ENCODE measurements around the gene ALG14.
A peak's percentile ranks its signal among the peaks of the same experiment; 100 is the strongest.

The ALG14 gene

GRCh38 chr1:95072532-95073419, at the start of gene ALG14:
Gene ALG14, minus strand, starts transcription at chr1:95072951. Its CDS starts 53 bp downstream, at chr1:95072898.
- no peaks in the 10 kb centered on the region for H3K27me3 Mint-ChIP-seq

GRCh38 chr1:95122151-95122697, 49.5 kb upstream of the ALG14 start:
- peaks cover 23% of the 10 kb centered on the region for H3K27me3 Mint-ChIP-seq
- H3K9me3 Mint-ChIP-seq (ENCODE audit: low read depth), result no peaks in the 10 kb centered on the region
- H3K4me3 Mint-ChIP-seq, result no peak overlapping the region
- H3K36me3 Mint-ChIP-seq, result peaks cover 2% of the 10 kb centered on the region
- no peak overlapping the region for H3K27ac Mint-ChIP-seq
- H3K4me1 Mint-ChIP-seq (ENCODE audit: low read depth), result peaks cover 4% of the 10 kb centered on the region

More at GRCh38 chr1:95072532-95073419, at the start of gene ALG14:
- Mint-ChIP-seq H3K36me3 (peaks cover 3% of the 10 kb centered on the region), H3K9me3 (ENCODE audit: low read depth) (no peaks in the 10 kb centered on the region), H3K4me1 (ENCODE audit: low read depth) (peaks cover 22% of the 10 kb centered on the region), H3K4me3 (peak within 1 kb of the TSS; percentile 100), H3K27ac (peak within 1 kb of the TSS; percentile 98)

GRCh38 chr1:95119273-95119672, 46.5 kb upstream of the ALG14 start:
- H3K27ac Mint-ChIP-seq, result no peak overlapping the region
- peaks cover 23% of the 10 kb centered on the region for H3K27me3 Mint-ChIP-seq
- H3K4me3 Mint-ChIP-seq, result peak overlapping the region; percentile 85
- peaks cover 2% of the 10 kb centered on the region for H3K36me3 Mint-ChIP-seq
- no peaks in the 10 kb centered on the region for H3K9me3 Mint-ChIP-seq (ENCODE audit: low read depth)
- peaks cover 8% of the 10 kb centered on the region for H3K4me1 Mint-ChIP-seq (ENCODE audit: low read depth)

GRCh38 chr1:95118710-95119109, 46.0 kb upstream of the ALG14 start:
- peak overlapping the region; percentile 85 for H3K4me3 Mint-ChIP-seq

GRCh38 chr1:95118067-95118499, 45.3 kb upstream of the ALG14 start:
- peak overlapping the region; percentile 85 for H3K4me3 Mint-ChIP-seq
- H3K36me3 Mint-ChIP-seq, result peaks cover 1% of the 10 kb centered on the region
- H3K27ac Mint-ChIP-seq, result no peak overlapping the region
- peaks cover 21% of the 10 kb centered on the region for H3K27me3 Mint-ChIP-seq
- H3K9me3 Mint-ChIP-seq (ENCODE audit: low read depth), result no peaks in the 10 kb centered on the region
- peaks cover 8% of the 10 kb centered on the region for H3K4me1 Mint-ChIP-seq (ENCODE audit: low read depth)

More at GRCh38 chr1:95118710-95119109, 46.0 kb upstream of the ALG14 start:
- H3K4me1 Mint-ChIP-seq (ENCODE audit: low read depth), result peaks cover 8% of the 10 kb centered on the region
- peaks cover 23% of the 10 kb centered on the region for H3K27me3 Mint-ChIP-seq
- H3K27ac Mint-ChIP-seq, result no peak overlapping the region
- peaks cover 2% of the 10 kb centered on the region for H3K36me3 Mint-ChIP-seq
- H3K9me3 Mint-ChIP-seq (ENCODE audit: low read depth), result no peaks in the 10 kb centered on the region

- peak within 1 kb of the TSS; percentile 90 for H3K4me3 Mint-ChIP-seq
- H3K27ac Mint-ChIP-seq, result no peak within 1 kb of the TSS
- H3K4me1 Mint-ChIP-seq (ENCODE audit: low read depth), result peaks cover 8% of the 10 kb centered on the region
- peaks cover 20% of the 10 kb centered on the region for H3K27me3 Mint-ChIP-seq
- H3K36me3 Mint-ChIP-seq, result no peaks in the 10 kb centered on the region
- no peaks in the 10 kb centered on the region for H3K9me3 Mint-ChIP-seq (ENCODE audit: low read depth)
These were observed 44.7 kb upstream of the ALG14 start, which contains the start of gene TLCD4 for GRCh38 chr1:95117207-95118066. Gene TLCD4, plus strand, starts transcription at chr1:95117355. Its CDS starts 26,547 bp downstream, at chr1:95143902.

- peaks cover 22% of the 10 kb centered on the region for H3K27me3 Mint-ChIP-seq
- H3K9me3 Mint-ChIP-seq (ENCODE audit: low read depth), result no peaks in the 10 kb centered on the region
- peaks cover 8% of the 10 kb centered on the region for H3K4me1 Mint-ChIP-seq (ENCODE audit: low read depth)
- H3K27ac Mint-ChIP-seq, result no peak overlapping the region
- H3K36me3 Mint-ChIP-seq, result no peaks in the 10 kb centered on the region
- H3K4me3 Mint-ChIP-seq, result peak overlapping the region; percentile 90
These were observed 43.9 kb upstream of the ALG14 start for GRCh38 chr1:95116580-95117206.

GRCh38 chr1:95115708-95116137, 43.0 kb upstream of the ALG14 start:
- peaks cover 8% of the 10 kb centered on the region for H3K4me1 Mint-ChIP-seq (ENCODE audit: low read depth)
- H3K27me3 Mint-ChIP-seq, result peaks cover 18% of the 10 kb centered on the region
- no peaks in the 10 kb centered on the region for H3K9me3 Mint-ChIP-seq (ENCODE audit: low read depth)
- no peak overlapping the region for H3K27ac Mint-ChIP-seq
- peak overlapping the region; percentile 12 for H3K4me3 Mint-ChIP-seq
- H3K36me3 Mint-ChIP-seq, result no peaks in the 10 kb centered on the region

- H3K9me3 Mint-ChIP-seq (ENCODE audit: low read depth), result no peaks in the 10 kb centered on the region
- no peaks in the 10 kb centered on the region for H3K36me3 Mint-ChIP-seq
- H3K4me1 Mint-ChIP-seq (ENCODE audit: low read depth), result peaks cover 8% of the 10 kb centered on the region
- H3K27me3 Mint-ChIP-seq, result peaks cover 13% of the 10 kb centered on the region
- no peak overlapping the region for H3K27ac Mint-ChIP-seq
- H3K4me3 Mint-ChIP-seq, result no peak overlapping the region
These were observed 40.9 kb upstream of the ALG14 start for GRCh38 chr1:95113684-95114083.

GRCh38 chr1:95111014-95111413, 38.3 kb upstream of the ALG14 start:
- Mint-ChIP-seq H3K4me1 (ENCODE audit: low read depth) (no peaks in the 10 kb centered on the region), H3K27me3 (peaks cover 12% of the 10 kb centered on the region), H3K4me3 (no peak overlapping the region), H3K9me3 (ENCODE audit: low read depth) (no peaks in the 10 kb centered on the region), H3K36me3 (no peaks in the 10 kb centered on the region), H3K27ac (no peak overlapping the region)

GRCh38 chr1:95108792-95109191, 36.0 kb upstream of the ALG14 start:
- H3K36me3 Mint-ChIP-seq, result no peaks in the 10 kb centered on the region
- peaks cover 14% of the 10 kb centered on the region for H3K27me3 Mint-ChIP-seq
- H3K4me3 Mint-ChIP-seq, result no peak overlapping the region
- no peak overlapping the region for H3K27ac Mint-ChIP-seq
- no peaks in the 10 kb centered on the region for H3K4me1 Mint-ChIP-seq (ENCODE audit: low read depth)
- H3K9me3 Mint-ChIP-seq (ENCODE audit: low read depth), result no peaks in the 10 kb centered on the region

DNA sequence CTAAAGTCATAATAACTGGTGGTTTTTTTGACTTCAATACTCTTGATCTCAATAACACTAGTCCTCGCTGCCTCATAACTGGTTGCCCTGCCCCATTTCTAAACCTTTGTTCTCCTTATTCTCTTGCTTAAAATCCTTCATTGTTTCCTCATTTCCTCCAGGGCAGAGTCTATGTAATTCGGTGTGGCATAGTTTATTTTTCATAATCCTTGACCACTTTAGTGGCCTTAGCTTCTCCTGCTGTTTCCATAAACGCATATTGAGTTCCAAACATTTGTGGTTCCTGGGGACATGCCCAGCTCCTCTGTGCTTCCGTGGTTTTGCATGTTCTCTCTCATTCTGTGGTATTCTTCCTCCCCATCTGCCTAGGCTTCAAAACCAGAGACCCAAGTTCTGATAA, 25.4 kb upstream of the ALG14 start:
- H3K36me3 Mint-ChIP-seq, result no peaks in the 10 kb centered on the region
- peaks cover 4% of the 10 kb centered on the region for H3K27me3 Mint-ChIP-seq
- H3K4me3 Mint-ChIP-seq, result no peak overlapping the region
- H3K27ac Mint-ChIP-seq, result no peak overlapping the region
- no peaks in the 10 kb centered on the region for H3K9me3 Mint-ChIP-seq (ENCODE audit: low read depth)
- H3K4me1 Mint-ChIP-seq (ENCODE audit: low read depth), result no peaks in the 10 kb centered on the region

DNA sequence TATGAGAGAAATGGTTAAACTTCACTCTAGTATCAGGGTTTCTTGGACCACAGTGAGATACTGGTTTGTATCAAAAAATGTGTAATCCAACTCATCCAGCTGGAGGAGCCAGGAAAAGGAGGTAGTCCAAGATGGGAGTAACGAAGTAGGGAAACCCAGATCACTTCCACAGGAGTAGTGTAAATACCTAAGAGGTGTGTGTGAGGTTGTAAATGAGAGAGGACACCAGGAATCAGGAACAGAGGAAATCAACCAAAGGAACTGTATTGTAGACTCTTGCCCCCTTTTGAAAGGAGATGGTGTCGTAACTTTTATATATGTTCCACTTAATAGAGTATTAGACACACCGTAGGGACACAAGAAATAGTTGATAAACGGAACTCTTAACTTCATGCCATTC, 24.7 kb upstream of the ALG14 start:
- Mint-ChIP-seq H3K27me3 (peaks cover 4% of the 10 kb centered on the region), H3K4me1 (ENCODE audit: low read depth) (no peaks in the 10 kb centered on the region), H3K27ac (no peak overlapping the region)

DNA sequence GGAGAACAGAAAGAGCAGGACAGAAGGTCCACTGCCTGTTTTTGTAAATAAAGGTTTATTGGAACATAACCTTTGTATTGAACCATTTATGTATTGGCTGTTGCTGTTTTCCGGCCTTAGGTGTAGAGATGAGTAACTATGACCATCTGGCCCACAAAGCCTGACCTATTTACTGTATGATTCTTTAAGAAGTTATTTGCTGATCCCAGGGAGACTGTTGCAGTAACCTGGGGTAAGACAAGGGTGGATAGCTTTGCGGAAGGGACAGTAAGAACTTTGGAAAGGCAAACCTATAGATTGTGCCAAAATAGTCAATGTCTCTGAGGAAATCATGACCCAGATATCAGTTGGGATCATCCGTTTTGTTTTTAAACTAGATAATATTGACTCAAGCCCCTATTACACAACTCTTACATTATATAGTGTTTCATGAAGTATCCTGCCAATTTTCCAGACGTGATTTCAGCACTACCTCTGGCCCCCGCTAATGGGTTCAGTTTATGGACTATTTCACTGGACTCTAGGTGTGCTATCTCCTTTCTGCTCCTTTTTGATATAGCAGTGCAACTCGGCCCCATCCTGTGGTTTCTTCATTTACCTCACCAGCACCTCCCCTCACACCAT, 23.6 kb upstream of the ALG14 start:
- peaks cover 4% of the 10 kb centered on the region for H3K27me3 Mint-ChIP-seq
- H3K4me3 Mint-ChIP-seq, result no peak overlapping the region
- no peaks in the 10 kb centered on the region for H3K9me3 Mint-ChIP-seq (ENCODE audit: low read depth)
- no peak overlapping the region for H3K27ac Mint-ChIP-seq
- H3K36me3 Mint-ChIP-seq, result no peaks in the 10 kb centered on the region
- H3K4me1 Mint-ChIP-seq (ENCODE audit: low read depth), result no peaks in the 10 kb centered on the region

More for the DNA sequence above, 24.7 kb upstream of the ALG14 start:
- H3K9me3 Mint-ChIP-seq (ENCODE audit: low read depth), result no peaks in the 10 kb centered on the region
- no peaks in the 10 kb centered on the region for H3K36me3 Mint-ChIP-seq
- H3K4me3 Mint-ChIP-seq, result no peak overlapping the region

All from activated naive CD8-positive, alpha-beta T cell (primary cell).